ENCODE data around the gene DDHD1.

DNA sequence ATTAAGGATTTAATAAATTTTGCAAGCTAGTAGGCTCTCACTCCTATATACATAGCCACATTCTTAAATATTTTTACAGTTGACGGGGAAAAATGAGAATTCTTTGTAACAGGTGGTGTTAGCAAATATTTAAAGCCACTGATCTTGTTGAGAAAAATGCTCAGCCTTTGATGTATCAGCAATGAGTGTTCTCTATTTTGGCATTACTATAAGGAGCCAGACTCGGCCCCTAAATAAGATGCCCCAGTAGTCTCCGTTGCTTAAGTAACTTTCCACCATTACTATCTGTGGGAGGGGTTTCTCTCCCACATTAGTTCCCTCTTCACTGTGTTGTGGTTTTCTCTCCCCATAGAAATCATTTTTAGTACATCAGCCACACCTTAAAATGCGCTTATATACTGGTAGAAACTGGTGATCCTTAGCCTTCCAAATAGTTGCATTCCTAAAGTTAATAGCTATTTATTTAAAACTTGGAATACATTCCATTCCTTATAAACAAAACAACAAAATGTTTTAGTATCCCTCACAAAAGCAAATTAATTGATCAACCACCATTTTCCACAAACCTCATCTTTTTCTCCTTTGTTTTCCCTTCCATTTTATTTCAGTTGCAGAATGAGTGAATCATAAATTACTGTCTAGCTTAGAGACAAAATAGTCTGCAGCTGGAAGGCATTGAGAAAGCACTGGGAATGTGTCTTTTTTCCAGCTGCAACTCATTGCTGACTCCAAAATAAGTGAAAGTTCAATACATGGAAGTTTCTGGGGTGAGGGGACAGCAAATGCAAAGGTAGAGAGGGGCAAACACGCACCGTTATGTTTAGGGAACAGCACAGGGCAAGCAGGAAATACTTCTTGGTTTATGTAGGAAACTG is 117.5 kb downstream of the DDHD1 start:
- TF ChIP-seq EZH2phosphoT487 (IDR thresholded peaks at IDR 0.05; ENCODE audit: insufficient read depth, low read depth) (no peak), EZH2 (IDR thresholded peaks at IDR 0.05; ENCODE audit: insufficient read depth, poor library complexity, severe bottlenecking) (no peak)

Measured in GM23248 (cell line).